H7 (cell line): ENCODE results near the gene SMYD3. TPM values are rescaled to one million over a fixed set of nuclear protein-coding genes. Genes with fewer than 3 reads are reported as not detected.

Source experiments
- DNase-seq: peaks from one replicate; pipeline ENCODE4 v3.0.0; 2012
- H3K27me3 ChIP-seq: 2 replicates; pipeline ENCODE4 v1.6.0; 2011; ENCODE audit warnings: mild to moderate bottlenecking, low read length; ENCODE audit not compliant: control insufficient read depth, insufficient read depth
- H3K36me3 ChIP-seq: replicated peaks from 2 replicates; pipeline ENCODE4 v1.5.1; 2011; ENCODE audit warnings: low read length; ENCODE audit not compliant: control insufficient read depth, insufficient read depth
- H3K4me3 ChIP-seq: 2 replicates; pipeline ENCODE4 v1.5.1; 2011; ENCODE audit warnings: low read depth, mild to moderate bottlenecking, control low read depth, low read length, moderate library complexity; ENCODE audit not compliant: insufficient read depth
- total RNA-seq: library from RNA; depleted of rRNA; stranded (reverse); fragments of >200 nt; shearing (Covaris generic); gene quantifications from 2 replicates; pipeline ENCODE4 v1.2.3, GENCODE V29; 2014

The SMYD3 gene
- total RNA-seq, 1 experiment from 2014 or later, result 31.0 TPM

DNA sequence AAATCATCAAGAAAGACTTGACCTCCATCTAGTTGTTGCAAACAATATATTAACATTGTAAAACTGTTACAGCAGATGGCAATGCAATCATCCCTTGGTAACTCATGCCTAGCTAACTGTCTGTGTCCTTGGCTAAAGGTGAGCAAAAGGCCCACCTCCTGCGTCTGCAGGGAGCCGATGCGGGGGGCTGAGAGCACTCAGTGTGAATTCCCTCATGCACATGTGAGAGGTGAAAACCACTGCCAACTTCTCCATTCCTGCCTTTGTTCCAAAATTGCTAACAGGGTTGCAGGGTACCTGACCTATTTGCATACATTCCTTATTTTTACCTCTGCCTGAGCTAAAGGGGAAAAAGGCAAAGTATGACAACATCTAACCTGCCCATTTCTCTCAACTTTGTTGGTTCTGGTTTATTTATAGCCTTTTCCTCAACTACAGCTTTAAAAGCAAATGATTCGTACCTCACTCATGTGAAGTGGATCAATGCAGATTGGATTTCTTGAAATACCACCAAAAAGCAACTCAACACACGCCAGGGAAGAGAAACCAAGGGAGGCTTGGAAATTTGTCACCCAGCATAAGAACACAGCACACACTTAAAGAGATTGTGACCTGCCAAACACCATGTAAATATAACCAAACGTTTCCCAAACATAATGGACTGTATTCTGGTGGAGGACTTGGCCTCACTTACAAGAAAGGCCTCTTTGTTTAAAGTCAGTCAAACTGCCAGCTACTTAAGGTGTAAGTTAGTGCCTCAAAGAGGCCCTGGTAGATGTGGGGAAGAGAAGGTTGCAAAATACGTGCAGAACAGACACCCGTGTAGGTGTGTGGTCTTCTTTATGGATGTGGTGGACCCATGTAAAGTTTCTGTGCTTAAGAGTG is 651.0 kb downstream of the SMYD3 start:
- peak; percentile 65 for DNase-seq
- Histone ChIP-seq H3K27me3 (no peaks in the 10 kb centered on the region), H3K4me3 (no peak overlapping the region), H3K36me3 (no peaks in the 10 kb centered on the region)

DNA sequence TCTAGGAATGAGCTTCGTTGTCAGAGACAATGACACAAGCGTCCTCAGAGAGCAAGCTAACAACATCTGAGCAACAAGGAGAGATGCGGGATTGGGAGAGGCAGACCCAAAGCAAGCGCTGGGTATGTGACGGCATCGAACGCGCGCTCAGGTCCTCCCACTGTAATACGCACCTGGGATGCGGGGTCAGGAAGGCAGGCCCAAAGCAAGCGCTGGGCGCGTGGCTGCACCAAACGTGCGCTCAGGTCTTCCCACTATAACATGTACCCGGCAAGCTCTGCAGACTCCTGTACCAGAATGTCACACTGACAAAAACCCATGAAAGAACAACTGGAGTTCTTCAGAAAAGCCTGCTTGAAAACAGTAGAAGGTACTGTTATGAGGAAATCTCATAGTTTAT is 653.8 kb downstream of the SMYD3 start:
- Histone ChIP-seq H3K4me3 (no peak overlapping the region), H3K27me3 (no peaks in the 10 kb centered on the region), H3K36me3 (no peaks in the 10 kb centered on the region)
- DNase-seq, result no peak

DNA sequence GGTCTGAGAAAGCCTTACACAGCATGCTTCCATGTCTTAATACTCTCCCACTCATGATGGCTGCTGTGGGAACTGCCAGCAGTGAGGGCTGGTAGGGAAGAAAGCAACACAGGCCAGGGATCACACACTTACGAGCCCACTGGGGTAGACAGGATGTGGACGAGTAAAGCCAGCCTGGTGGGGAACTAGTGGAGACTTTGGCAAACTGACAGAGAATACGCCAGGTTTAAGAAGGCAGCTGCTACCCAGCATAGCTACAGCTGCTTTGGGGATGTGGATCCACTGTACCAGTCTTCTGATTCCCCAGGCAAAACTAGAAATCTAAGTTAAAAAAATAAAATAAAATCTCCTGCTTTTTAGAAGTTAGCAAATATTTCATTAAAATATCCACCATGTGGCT is 664.0 kb downstream of the SMYD3 start:
- no peak overlapping the region for H3K4me3 ChIP-seq
- DNase-seq, result no peak
- no peaks in the 10 kb centered on the region for H3K36me3 ChIP-seq
- H3K27me3 ChIP-seq, result no peaks in the 10 kb centered on the region

DNA sequence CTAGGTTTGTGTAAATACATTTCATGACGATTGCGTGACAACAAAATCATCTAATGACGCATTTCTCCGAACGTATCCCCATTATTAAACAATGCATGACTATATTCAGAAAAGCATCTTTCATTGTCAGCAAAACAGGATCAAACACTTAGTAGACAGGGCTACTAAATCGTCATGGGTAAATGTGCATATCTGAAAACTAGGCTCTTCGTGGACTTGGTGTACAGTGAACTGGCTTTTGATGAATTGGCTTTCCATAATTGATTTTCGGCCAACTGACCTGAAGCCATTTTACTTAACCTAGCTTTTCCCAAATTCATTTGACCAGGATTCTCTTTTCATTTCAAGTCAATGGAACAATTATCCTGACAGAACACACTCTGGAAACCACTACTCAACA is 665.0 kb downstream of the SMYD3 start:
- no peaks in the 10 kb centered on the region for H3K27me3 ChIP-seq
- no peak overlapping the region for H3K4me3 ChIP-seq
- DNase-seq, result no peak
- H3K36me3 ChIP-seq, result no peaks in the 10 kb centered on the region

DNA sequence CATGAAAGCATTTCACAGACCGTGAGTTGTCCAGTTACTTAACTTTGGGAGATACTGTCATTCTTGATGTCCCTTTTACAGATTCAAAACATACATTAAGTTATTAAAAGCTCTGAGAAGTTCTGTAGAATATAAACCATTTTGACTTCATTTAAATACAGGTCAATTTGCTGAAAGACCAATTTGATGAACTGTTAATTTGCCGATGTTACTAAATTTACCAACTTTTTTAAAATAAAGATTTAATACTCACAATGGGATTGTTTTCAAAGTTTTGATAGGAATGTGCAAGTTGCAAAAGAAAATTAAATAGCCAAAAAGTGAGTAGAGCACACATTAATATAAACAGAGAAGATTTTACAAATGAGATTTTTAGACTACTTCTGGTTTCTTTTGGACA is 666.1 kb downstream of the SMYD3 start:
- Histone ChIP-seq H3K4me3 (no peak overlapping the region), H3K36me3 (no peaks in the 10 kb centered on the region), H3K27me3 (no peaks in the 10 kb centered on the region)
- DNase-seq, result no peak

DNA sequence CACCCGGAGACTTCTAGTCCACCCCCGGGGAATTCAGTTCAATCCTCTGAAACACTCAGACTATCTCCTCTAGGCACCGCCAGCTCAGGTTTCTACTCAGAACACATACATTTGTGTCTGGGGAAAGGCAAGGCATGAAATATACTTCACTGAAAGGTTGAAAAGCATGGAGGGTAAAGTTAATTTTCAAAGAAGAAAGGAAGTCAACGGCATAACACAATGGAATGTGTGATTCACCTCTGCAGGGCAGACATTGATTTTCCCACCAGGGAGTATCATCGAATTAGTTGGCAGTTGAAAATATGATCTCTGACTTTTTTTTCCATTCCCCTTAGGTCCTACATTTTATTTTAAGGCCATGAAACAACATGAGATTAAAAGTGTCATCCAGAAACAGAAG is 669.4 kb downstream of the SMYD3 start:
- no peaks in the 10 kb centered on the region for H3K27me3 ChIP-seq
- H3K4me3 ChIP-seq, result no peak overlapping the region
- no peaks in the 10 kb centered on the region for H3K36me3 ChIP-seq
- no peak for DNase-seq

DNA sequence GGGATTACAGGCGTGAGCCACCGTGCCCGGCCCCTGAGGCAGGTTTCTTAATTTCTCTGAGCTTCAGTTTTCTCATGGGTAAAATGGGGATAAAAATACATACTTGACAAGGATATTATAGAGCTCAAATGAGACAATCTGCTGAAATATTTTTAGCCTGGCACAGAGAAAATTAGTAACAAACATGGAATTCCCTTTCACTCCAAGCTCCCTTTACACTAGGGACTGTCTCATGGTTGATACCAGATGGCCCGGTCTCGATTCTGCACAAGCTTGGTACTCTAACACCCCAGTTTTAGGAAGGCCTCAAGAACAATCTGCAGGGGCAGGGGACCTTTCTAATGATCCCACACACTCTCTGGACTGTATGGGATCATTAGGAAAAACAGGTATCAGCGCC is 671.7 kb downstream of the SMYD3 start:
- H3K27me3 ChIP-seq, result no peaks in the 10 kb centered on the region
- no peaks in the 10 kb centered on the region for H3K36me3 ChIP-seq
- no peak overlapping the region for H3K4me3 ChIP-seq
- DNase-seq, result no peak

DNA sequence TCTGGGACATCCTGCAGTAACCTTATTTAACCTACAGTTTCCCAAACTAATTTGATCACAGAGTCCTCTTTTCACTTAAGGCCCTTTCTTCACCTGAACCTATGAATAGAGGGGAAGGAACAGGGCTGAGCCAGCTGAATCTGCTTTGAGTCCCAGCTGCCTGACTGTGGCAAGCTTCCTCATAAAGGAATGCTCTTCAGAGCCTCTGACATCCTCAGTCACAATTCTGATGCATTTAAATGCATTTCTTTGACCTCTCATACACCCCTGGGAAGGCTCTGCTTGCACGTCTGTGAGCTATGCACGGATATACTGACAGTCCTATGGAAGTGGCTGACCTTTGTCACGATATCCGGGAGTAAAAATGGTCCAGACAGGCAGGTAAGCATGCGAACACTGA is 673.1 kb downstream of the SMYD3 start:
- Histone ChIP-seq H3K27me3 (no peaks in the 10 kb centered on the region), H3K36me3 (no peaks in the 10 kb centered on the region), H3K4me3 (no peak overlapping the region)
- no peak for DNase-seq

DNA sequence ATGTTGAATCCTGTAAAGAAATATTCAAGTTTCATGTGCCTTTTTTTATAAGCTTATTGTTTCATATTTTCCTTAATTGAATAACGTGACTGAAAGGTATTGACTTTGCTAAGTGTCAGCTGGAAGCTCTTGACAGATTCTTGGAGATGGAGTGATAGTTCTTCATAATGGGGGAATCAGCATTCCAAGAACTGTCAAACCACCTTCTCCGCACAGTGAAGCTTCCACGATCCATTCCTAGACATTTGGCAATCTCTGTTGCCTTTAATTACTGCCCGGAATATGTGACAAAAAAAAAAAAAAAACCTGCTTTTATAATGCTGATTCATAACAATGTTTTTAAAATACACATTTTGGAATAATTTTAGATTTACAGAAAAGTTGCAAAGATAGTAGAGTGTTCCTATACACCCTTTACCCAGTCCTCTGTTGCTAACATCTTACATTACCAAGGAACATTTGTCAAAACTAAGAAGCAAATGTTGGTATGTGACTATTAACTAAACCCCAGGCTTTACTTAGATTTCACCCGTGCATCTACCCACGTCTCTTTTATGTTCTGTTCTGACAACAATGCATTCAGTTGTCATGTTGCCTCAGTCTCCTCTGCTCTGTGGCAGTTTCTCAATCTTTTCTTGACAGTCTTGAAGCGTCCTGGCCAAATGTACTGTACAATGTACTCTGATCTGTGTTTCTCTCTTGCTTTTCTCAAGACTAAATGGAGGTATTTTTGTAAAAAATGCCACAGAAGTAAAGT is 674.1 kb downstream of the SMYD3 start:
- no peak for DNase-seq

DNA sequence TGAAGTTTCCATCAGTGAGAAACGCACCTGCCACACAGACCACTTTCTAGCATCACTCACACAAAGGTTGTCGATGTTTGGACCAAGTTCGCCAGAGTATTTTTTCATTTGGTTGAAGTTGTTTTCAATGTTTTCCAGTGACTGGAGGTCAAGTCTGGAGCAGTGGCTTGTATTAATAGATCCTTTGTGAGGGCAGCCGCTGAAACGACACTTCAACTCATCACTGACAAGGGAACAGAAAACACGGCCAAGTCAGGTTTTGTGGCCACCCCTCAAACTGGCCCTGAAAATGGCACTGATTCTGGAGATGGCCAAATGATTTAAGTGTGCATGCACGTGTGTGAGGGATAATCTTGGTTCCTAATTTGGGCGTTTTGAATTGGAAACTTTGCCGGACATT is 675.6 kb downstream of the SMYD3 start:
- Histone ChIP-seq H3K4me3 (no peak overlapping the region), H3K36me3 (no peaks in the 10 kb centered on the region), H3K27me3 (no peaks in the 10 kb centered on the region)
- DNase-seq, result no peak

More for the DNA sequence above, 674.1 kb downstream of the SMYD3 start:
- Histone ChIP-seq H3K4me3 (no peak overlapping the region), H3K36me3 (no peaks in the 10 kb centered on the region), H3K27me3 (no peaks in the 10 kb centered on the region)

DNA sequence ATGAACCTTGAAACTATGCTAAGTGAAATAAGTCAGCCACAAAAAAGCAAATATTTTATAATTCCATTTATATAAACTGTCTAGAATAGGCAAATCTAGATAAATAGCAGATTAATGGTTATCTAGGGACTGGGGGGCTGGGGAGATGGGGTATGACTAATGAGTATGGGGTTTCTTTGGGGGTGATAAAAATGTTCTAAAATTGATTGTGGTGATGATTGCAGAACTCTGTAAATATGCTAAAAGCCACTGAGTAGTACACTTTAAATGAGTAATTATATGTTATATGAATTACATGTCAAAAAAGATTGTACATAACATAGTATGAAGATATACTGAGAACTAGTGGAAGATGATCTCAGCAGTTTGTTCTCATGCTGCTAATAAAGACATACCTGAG is 677.3 kb downstream of the SMYD3 start:
- no peak for DNase-seq
- H3K36me3 ChIP-seq, result no peaks in the 10 kb centered on the region
- no peaks in the 10 kb centered on the region for H3K27me3 ChIP-seq
- no peak overlapping the region for H3K4me3 ChIP-seq

DNA sequence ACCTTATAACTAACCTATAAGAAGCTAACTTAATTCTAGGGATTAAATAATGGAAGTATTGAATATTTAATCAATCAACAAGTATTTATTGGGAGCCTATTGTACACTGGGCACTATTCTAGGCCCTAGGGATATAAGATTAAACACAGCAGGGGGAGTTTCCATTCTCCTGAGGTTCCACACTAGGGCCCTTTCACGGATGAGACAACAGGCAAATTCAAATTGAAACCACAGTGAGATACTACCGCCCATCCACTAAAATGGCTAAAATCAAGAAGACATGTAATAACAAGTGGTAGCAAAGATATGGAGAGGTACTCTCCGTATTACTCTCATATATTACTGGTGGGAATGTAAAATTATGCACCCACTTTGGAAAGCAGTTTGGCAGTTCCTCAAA is 677.9 kb downstream of the SMYD3 start:
- Histone ChIP-seq H3K27me3 (no peaks in the 10 kb centered on the region), H3K36me3 (no peaks in the 10 kb centered on the region), H3K4me3 (no peak overlapping the region)
- no peak for DNase-seq

DNA sequence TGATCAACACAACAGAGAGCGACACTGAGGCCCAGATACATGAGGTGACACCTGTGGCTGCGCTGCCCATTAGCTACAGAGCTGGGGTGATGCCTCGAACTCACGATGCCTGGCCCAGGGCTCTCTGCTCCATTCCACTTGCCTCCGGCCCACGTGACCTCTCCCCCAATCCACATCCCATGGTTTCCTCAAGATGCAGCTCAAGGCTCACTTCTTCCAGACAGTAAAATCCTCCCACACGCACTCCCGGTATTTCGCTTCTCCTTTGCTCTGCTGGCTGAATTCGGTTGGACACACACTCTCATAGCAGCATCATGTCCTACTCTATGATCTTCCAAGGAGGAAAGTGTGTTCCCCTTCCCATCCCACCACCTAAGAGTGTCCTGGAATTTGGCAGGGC is 679.8 kb downstream of the SMYD3 start:
- Histone ChIP-seq H3K4me3 (no peak overlapping the region), H3K27me3 (no peaks in the 10 kb centered on the region), H3K36me3 (no peaks in the 10 kb centered on the region)
- DNase-seq, result no peak

DNA sequence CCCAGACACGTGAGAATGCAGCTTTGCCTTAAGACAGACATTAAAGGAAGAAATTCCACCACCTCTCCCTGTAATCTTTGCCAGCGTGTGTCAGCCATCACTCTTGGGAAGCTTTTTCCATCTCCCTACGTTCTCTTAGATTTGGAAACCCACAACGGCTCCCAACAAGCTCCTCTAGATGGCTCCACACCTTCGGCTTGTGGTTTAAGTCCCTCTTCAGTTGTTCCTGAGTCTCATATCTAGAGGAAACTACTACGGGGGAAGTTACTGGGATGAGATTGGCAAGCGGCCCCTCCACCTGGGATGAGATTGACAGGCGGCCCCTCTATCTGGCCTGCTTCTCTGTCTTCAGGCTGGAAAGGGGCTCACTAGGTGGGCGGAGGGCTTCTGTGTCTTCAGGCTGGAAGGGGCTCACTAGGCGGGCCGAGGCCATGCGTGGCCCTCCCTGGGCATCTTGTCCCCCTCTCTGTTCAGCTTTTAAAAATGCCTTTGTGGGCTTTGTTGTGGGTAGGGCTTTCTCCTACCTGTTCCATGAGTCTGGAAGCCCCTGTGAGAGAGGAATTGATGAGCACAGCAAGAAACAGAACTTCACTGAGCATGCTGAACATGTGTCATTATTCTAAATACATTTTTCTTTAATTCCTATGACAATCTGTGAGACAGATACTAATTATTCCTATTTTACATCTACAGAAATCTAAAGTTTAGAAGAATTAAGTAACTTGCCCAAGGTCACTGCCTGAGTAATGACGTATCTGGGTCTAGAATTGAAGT is 681.8 kb downstream of the SMYD3 start:
- Histone ChIP-seq H3K27me3 (no peaks in the 10 kb centered on the region), H3K36me3 (no peaks in the 10 kb centered on the region), H3K4me3 (no peak overlapping the region)
- peak; percentile 60 for DNase-seq
